K562 (cell line): Measurements from ENCODE around the gene CEACAM8.

Source experiments
- POLR2AphosphoS2 ChIP-seq: IDR thresholded peaks from 2 replicates; pipeline ENCODE4 v1.6.1; 2012; ENCODE audit warnings: low read length, improper control_type of control experiment
- SOX6 ChIP-seq: fragments of 450-650 bp; IDR thresholded peaks from 2 replicates; pipeline ENCODE4 v1.6.1; 2014; ENCODE audit warnings: mild to moderate bottlenecking
- ZNF3 ChIP-seq: fragments of 250-450 bp; sonication (Bioruptor Pico); IDR thresholded peaks from 2 replicates; pipeline ENCODE4 v1.5.0; 2021; ENCODE audit warnings: mild to moderate bottlenecking, moderate library complexity

DNA sequence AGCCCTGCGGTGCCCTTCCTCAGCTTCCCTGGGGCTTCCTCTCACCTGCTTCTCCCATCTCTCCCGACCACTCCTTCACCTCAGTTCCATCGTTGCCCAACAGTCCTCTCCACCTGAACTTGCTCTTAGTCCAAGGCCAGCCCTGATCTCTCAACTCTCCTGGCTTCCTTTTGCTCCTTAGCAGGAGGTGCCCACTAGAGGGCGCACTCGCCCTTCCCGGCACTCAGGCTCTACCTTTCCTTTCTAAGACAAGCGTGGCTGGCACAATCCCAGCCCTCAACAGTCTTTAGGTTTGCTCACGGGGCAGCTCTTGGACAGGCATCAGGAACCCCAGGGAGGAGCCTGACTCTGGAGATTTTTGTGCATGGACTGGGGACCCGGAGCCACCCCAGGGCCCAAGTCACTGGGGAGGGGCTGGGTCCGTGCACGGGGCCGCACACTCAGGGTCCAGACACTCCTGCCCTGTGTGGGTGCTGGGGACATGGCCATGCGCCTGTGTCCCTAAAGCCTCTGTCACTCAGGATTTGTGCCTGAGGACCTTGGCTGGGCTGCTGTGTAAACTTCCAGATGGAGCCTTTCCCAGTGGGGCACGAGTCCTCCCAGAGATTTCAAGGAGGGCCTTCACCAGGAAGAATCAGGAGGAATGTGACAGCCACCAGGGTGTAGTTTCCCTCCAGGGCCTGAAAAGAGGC lies 12.1 kb upstream of the CEACAM8 start:
- TF ChIP-seq ZNF3 (CRISPR knock-in tag) (no peak), POLR2AphosphoS2 (no peak), SOX6 (no peak)
